ENCODE data around the gene MARCHF6. TPM values are rescaled to one million over a fixed set of nuclear protein-coding genes. Genes with fewer than 3 reads are reported as not detected.
"Not testable (repeated sequence)": the region's sequence is repeated elsewhere in the genome, so short reads cannot be mapped to it uniquely, and the experiment has no call there.

Gene MARCHF6
- total RNA-seq, 1 donor from 2014 or later: 190 TPM

- Mint-ChIP-seq H3K27ac (ENCODE audit: unreplicated experiment) (no peak overlapping the region), H3K4me1 (ENCODE audit: unreplicated experiment) (peaks cover 6% of the 10 kb centered on the region), H3K4me3 (ENCODE audit: unreplicated experiment) (no peak overlapping the region), H3K9me3 (ENCODE audit: unreplicated experiment) (no peaks in the 10 kb centered on the region), H3K27me3 (ENCODE audit: unreplicated experiment) (no peaks in the 10 kb centered on the region), H3K36me3 (ENCODE audit: unreplicated experiment) (peaks cover 43% of the 10 kb centered on the region)
- TF ChIP-seq, protein P1, sequence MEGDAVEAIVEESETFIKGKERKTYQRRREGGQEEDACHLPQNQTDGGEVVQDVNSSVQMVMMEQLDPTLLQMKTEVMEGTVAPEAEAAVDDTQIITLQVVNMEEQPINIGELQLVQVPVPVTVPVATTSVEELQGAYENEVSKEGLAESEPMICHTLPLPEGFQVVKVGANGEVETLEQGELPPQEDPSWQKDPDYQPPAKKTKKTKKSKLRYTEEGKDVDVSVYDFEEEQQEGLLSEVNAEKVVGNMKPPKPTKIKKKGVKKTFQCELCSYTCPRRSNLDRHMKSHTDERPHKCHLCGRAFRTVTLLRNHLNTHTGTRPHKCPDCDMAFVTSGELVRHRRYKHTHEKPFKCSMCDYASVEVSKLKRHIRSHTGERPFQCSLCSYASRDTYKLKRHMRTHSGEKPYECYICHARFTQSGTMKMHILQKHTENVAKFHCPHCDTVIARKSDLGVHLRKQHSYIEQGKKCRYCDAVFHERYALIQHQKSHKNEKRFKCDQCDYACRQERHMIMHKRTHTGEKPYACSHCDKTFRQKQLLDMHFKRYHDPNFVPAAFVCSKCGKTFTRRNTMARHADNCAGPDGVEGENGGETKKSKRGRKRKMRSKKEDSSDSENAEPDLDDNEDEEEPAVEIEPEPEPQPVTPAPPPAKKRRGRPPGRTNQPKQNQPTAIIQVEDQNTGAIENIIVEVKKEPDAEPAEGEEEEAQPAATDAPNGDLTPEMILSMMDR (IDR thresholded peaks at IDR 0.05): no peak
- DNase-seq (ENCODE audit: extremely low spot score, unreplicated experiment): no peak
Measured at GRCh38 chr5:10391130-10391529, 37.6 kb downstream of the MARCHF6 start.

GRCh38 chr5:10392567-10393328 is 39.3 kb downstream of the MARCHF6 start:
- peaks cover 48% of the 10 kb centered on the region for H3K36me3 Mint-ChIP-seq (ENCODE audit: unreplicated experiment)
- DNase-seq (ENCODE audit: extremely low spot score, unreplicated experiment); H3K27me3 Mint-ChIP-seq (ENCODE audit: unreplicated experiment); H3K27ac Mint-ChIP-seq (ENCODE audit: unreplicated experiment); H3K4me3 Mint-ChIP-seq (ENCODE audit: unreplicated experiment); H3K9me3 Mint-ChIP-seq (ENCODE audit: unreplicated experiment); H3K4me1 Mint-ChIP-seq (ENCODE audit: unreplicated experiment): not testable (repeated sequence)

- no peaks in the 10 kb centered on the region for H3K27me3 Mint-ChIP-seq (ENCODE audit: unreplicated experiment)
- TF ChIP-seq, protein P1 (IDR thresholded peaks at IDR 0.05): no peak
- no peak for DNase-seq (ENCODE audit: extremely low spot score, unreplicated experiment)
- H3K36me3 Mint-ChIP-seq (ENCODE audit: unreplicated experiment): peaks cover 52% of the 10 kb centered on the region
- H3K4me1 Mint-ChIP-seq (ENCODE audit: unreplicated experiment): no peaks in the 10 kb centered on the region
- H3K4me3 Mint-ChIP-seq (ENCODE audit: unreplicated experiment): no peak overlapping the region
- no peak overlapping the region for H3K27ac Mint-ChIP-seq (ENCODE audit: unreplicated experiment)
- no peaks in the 10 kb centered on the region for H3K9me3 Mint-ChIP-seq (ENCODE audit: unreplicated experiment)
Measured at GRCh38 chr5:10393491-10393890, 40.0 kb downstream of the MARCHF6 start.

DNA sequence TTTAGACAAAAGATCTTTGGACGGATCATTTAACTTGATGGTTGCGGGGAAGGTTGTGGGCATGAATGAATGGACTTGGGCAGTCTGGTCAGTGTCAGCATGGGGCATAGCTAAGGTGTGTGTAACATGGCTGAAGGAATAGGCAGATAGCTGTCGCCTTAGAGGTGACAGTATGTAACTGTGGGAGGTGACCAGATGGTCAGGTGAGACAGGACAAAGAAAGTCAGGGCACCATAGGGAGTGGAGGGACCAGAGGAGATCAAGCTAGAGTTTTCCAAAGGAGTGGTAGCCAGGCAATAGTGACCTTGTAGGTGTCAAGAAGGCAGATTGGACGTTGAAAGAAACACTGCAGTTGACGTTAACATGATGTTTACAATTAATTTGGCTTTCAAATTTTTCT is 43.1 kb downstream of the MARCHF6 start:
- Mint-ChIP-seq H3K27ac (ENCODE audit: unreplicated experiment) (no peak overlapping the region), H3K36me3 (ENCODE audit: unreplicated experiment) (peaks cover 44% of the 10 kb centered on the region), H3K4me3 (ENCODE audit: unreplicated experiment) (no peak overlapping the region), H3K27me3 (ENCODE audit: unreplicated experiment) (no peaks in the 10 kb centered on the region), H3K9me3 (ENCODE audit: unreplicated experiment) (no peaks in the 10 kb centered on the region), H3K4me1 (ENCODE audit: unreplicated experiment) (peaks cover 4% of the 10 kb centered on the region)
- TF ChIP-seq, protein P1 (IDR thresholded peaks at IDR 0.05): no peak
- no peak for DNase-seq (ENCODE audit: extremely low spot score, unreplicated experiment)

DNA sequence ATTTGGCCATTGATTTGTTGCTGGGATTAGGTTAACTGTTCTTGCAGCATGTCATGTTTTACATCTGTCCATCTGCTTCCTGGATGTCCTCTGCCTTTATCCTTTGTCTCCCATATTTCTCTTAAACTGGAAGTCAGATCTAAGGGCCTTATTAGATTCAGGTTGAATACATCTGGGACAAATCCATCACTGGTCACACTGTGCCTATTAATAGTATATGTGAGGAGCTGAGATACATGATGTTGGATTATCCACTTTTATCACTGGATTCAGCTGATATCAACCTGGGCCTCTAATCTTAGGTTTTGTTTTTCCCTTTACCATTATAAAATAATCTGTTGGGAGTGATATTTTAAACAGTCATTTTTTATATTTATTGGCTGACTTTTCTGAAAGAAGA is 46.3 kb downstream of the MARCHF6 start:
- no peak overlapping the region for H3K4me3 Mint-ChIP-seq (ENCODE audit: unreplicated experiment)
- no peak overlapping the region for H3K27ac Mint-ChIP-seq (ENCODE audit: unreplicated experiment)
- peaks cover 42% of the 10 kb centered on the region for H3K36me3 Mint-ChIP-seq (ENCODE audit: unreplicated experiment)
- no peaks in the 10 kb centered on the region for H3K27me3 Mint-ChIP-seq (ENCODE audit: unreplicated experiment)
- H3K9me3 Mint-ChIP-seq (ENCODE audit: unreplicated experiment): no peaks in the 10 kb centered on the region
- DNase-seq (ENCODE audit: extremely low spot score, unreplicated experiment): no peak
- TF ChIP-seq, protein P1 (IDR thresholded peaks at IDR 0.05): no peak
- peaks cover 4% of the 10 kb centered on the region for H3K4me1 Mint-ChIP-seq (ENCODE audit: unreplicated experiment)

Measured in osteocyte (in vitro differentiated cells).